HG02973 (cell line): ENCODE results near the gene ADAMTS4.

Experiments
- ATAC-seq: cut with Tn5 transposase; IDR thresholded peaks from one replicate; pipeline ENCODE4 v1.9.1; 2021; ENCODE audit warnings: moderate library complexity; ENCODE audit not compliant: unreplicated experiment

ADAMTS4 gene

GRCh38 chr1:161222175-161223019 is 23.5 kb upstream of the ADAMTS4 start:
- ATAC-seq: no peak

- ATAC-seq: no peak
Observed at GRCh38 chr1:161220002-161220401, 21.1 kb upstream of the ADAMTS4 start.

- ATAC-seq: no peak
Observed at GRCh38 chr1:161219078-161219892, 20.4 kb upstream of the ADAMTS4 start.

- ATAC-seq: no peak
Observed at GRCh38 chr1:161218301-161219077, 19.6 kb upstream of the ADAMTS4 start.

- no peak for ATAC-seq
Observed at GRCh38 chr1:161217831-161218230, 19.0 kb upstream of the ADAMTS4 start.

- peak; percentile 60 for ATAC-seq
Observed at GRCh38 chr1:161216945-161217712, 18.3 kb upstream of the ADAMTS4 start.

- ATAC-seq: no peak
Observed at GRCh38 chr1:161215076-161215475, 16.2 kb upstream of the ADAMTS4 start, which contains the start of gene FCER1G. Gene FCER1G (plus strand): TSS chr1:161215295. CDS start chr1:161215322, 27 bp downstream.

GRCh38 chr1:161214369-161214768 is 15.5 kb upstream of the ADAMTS4 start:
- no peak for ATAC-seq

GRCh38 chr1:161209790-161210409 is 11.0 kb upstream of the ADAMTS4 start:
- ATAC-seq: peak; percentile 74

GRCh38 chr1:161207173-161207572 is 8.3 kb upstream of the ADAMTS4 start:
- no peak for ATAC-seq

GRCh38 chr1:161206411-161207140 is 7.7 kb upstream of the ADAMTS4 start:
- no peak for ATAC-seq

GRCh38 chr1:161201836-161202712 is 3.2 kb upstream of the ADAMTS4 start, which contains the start of gene NDUFS2:
Gene NDUFS2 (plus strand): TSS chr1:161202367. CDS start chr1:161202386, 19 bp downstream.
- ATAC-seq: peak; percentile 92

- no peak for ATAC-seq
Observed at GRCh38 chr1:161200992-161201835, 2.4 kb upstream of the ADAMTS4 start.

GRCh38 chr1:161200421-161200991 is 1.7 kb upstream of the ADAMTS4 start:
- no peak for ATAC-seq

GRCh38 chr1:161199506-161200139 is 769 bp upstream of the ADAMTS4 start:
- no peak for ATAC-seq

GRCh38 chr1:161198194-161198896 is 509 bp downstream of the ADAMTS4 start:
- ATAC-seq: no peak
